ENCODE results near the gene ALOX15B. TPM values are rescaled to one million over a fixed set of nuclear protein-coding genes. Genes with fewer than 3 reads are reported as not detected.
"Not testable (repeated sequence)": the region's sequence is repeated elsewhere in the genome, so short reads cannot be mapped to it uniquely, and the experiment has no call there.

The ALOX15B gene
- polyA plus RNA-seq, 1 donor from 2014 or later, result not detected

DNA sequence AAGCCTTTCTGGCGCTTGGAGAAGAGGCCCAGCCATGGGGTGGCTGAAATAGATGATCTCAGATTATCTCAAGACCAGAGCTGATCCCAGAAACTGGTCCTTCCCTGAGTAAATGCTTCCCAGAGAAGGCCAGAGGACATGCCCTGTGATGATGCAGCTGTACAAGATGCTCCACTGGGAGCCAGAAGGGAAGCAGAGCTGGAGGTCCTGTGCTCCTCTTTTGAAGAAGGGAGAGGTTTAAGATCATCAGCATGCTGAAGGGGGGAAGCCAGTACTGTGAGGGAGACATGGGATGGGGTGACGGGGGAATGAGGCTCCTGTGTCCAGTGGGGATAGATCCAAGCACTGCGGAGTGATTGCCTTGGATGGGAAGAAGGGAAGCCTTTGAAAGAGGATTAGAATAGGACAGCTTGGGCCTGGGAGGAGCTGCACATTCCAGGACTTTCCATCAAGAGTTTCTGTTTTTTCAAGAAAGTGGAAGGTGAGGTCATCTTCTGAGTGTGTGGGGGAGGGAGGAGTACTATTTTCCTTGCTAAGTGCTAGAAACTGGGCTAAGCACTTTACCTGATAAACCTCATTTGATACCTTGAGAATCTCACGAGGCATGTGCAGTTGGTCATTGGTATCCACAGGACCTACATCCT is 16.4 kb upstream of the ALOX15B start:
- H3K27ac ChIP-seq (ENCODE audit: low read length), result no peak overlapping the region
- H2AFZ ChIP-seq (ENCODE audit: low read depth, low read length), result no peak overlapping the region
- H3K4me2 ChIP-seq (ENCODE audit: low read length), result no peak overlapping the region
- no peak overlapping the region for H3K4me3 ChIP-seq (ENCODE audit: low read length)
- H3K9ac ChIP-seq (ENCODE audit: low read length), result no peak overlapping the region
- no peaks in the 10 kb centered on the region for H4K20me1 ChIP-seq (ENCODE audit: insufficient read depth)
- no peaks in the 10 kb centered on the region for H3F3A ChIP-seq (ENCODE audit: insufficient read depth, low read length, poor library complexity, severe bottlenecking)
- H3K9me3 ChIP-seq (ENCODE audit: low read length), result no peaks in the 10 kb centered on the region
- no peaks in the 10 kb centered on the region for H3K9me2 ChIP-seq (ENCODE audit: insufficient read depth, low read length)
- TF ChIP-seq EP300 (conservative IDR thresholded peaks at IDR 0.05; ENCODE audit: poor library complexity, severe bottlenecking), result no peak
- H3K79me2 ChIP-seq (replicated peaks; ENCODE audit: insufficient read depth, low read length), result no peaks in the 10 kb centered on the region
- no peaks in the 10 kb centered on the region for H3K27me3 ChIP-seq (ENCODE audit: insufficient read depth, low read depth, low read length)
- no peaks in the 10 kb centered on the region for H3K36me3 ChIP-seq (ENCODE audit: insufficient read depth, low read length)

DNA sequence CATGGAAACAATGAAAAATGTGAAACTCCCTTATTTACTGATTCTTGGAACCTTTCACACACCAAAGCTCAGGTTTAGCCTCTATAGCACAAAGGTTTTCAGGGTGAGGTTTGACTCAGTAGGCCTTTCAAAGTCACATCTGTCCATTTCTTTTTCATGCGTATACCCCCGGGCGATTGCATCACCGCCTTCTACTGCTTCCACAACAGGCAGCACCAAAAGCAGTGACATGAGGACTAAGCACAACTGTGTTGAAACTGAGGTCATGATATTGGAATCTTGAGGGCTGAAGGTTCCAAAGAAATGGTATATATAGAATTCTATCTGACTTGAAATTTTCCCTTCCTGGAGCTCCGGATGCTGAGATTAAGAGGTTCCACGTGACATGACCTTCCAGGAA is 14.7 kb upstream of the ALOX15B start:
- not testable (repeated sequence) for H3K27me3 ChIP-seq (ENCODE audit: insufficient read depth, low read depth, low read length); H3K9me3 ChIP-seq (ENCODE audit: low read length); H3K79me2 ChIP-seq (replicated peaks; ENCODE audit: insufficient read depth, low read length); H3F3A ChIP-seq (ENCODE audit: insufficient read depth, low read length, poor library complexity, severe bottlenecking); H4K20me1 ChIP-seq (ENCODE audit: insufficient read depth); H3K36me3 ChIP-seq (ENCODE audit: insufficient read depth, low read length); H3K4me3 ChIP-seq (ENCODE audit: low read length); H3K9me2 ChIP-seq (ENCODE audit: insufficient read depth, low read length); H3K27ac ChIP-seq (ENCODE audit: low read length); H3K4me2 ChIP-seq (ENCODE audit: low read length); H2AFZ ChIP-seq (ENCODE audit: low read depth, low read length); H3K9ac ChIP-seq (ENCODE audit: low read length)

DNA sequence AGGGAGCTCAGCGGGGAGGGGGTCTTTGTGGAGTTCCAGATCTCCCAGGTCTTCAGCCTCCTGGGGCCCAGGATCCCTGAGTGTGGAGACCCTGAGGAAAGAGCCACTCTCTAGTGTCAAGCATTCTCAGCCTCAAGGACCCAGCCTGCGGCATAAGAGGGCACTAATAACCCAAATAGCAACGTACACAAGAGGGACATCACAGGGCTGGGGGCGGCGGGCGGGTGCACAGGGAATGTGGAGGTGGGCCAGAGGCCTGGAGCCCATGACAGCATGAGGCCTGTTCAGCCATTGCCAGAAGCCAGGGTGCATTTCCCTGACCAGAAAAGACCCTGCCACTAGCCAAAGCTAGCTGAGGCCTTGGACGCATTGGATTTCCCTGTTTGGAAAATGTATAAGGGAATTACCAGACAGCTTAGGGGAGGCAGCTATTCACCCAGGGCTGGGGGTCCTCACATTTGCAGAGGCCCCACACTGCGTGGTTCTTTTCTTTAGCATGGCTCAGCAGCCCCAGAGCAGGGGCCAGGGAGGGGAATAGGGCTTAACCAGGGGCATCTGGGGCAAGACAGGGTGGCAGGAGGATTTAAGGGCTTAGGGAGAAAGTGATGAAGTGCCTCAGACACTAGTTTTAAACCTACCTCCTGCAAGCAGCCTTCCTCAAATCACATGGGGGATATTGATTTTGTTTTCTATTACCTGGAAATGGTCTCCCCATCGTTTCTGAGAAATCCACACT is 13.5 kb upstream of the ALOX15B start:
- Histone ChIP-seq H4K20me1 (ENCODE audit: insufficient read depth) (no peaks in the 10 kb centered on the region), H3K4me2 (ENCODE audit: low read length) (no peak overlapping the region), H3K9ac (ENCODE audit: low read length) (no peak overlapping the region), H3K36me3 (ENCODE audit: insufficient read depth, low read length) (no peaks in the 10 kb centered on the region), H3K27me3 (ENCODE audit: insufficient read depth, low read depth, low read length) (no peaks in the 10 kb centered on the region), H3F3A (ENCODE audit: insufficient read depth, low read length, poor library complexity, severe bottlenecking) (no peaks in the 10 kb centered on the region), H3K27ac (ENCODE audit: low read length) (no peak overlapping the region), H3K9me3 (ENCODE audit: low read length) (no peaks in the 10 kb centered on the region), H3K79me2 (replicated peaks; ENCODE audit: insufficient read depth, low read length) (no peaks in the 10 kb centered on the region), H3K9me2 (ENCODE audit: insufficient read depth, low read length) (no peaks in the 10 kb centered on the region), H3K4me3 (ENCODE audit: low read length) (no peak overlapping the region), H2AFZ (ENCODE audit: low read depth, low read length) (no peak overlapping the region)
- TF ChIP-seq, protein P1, sequence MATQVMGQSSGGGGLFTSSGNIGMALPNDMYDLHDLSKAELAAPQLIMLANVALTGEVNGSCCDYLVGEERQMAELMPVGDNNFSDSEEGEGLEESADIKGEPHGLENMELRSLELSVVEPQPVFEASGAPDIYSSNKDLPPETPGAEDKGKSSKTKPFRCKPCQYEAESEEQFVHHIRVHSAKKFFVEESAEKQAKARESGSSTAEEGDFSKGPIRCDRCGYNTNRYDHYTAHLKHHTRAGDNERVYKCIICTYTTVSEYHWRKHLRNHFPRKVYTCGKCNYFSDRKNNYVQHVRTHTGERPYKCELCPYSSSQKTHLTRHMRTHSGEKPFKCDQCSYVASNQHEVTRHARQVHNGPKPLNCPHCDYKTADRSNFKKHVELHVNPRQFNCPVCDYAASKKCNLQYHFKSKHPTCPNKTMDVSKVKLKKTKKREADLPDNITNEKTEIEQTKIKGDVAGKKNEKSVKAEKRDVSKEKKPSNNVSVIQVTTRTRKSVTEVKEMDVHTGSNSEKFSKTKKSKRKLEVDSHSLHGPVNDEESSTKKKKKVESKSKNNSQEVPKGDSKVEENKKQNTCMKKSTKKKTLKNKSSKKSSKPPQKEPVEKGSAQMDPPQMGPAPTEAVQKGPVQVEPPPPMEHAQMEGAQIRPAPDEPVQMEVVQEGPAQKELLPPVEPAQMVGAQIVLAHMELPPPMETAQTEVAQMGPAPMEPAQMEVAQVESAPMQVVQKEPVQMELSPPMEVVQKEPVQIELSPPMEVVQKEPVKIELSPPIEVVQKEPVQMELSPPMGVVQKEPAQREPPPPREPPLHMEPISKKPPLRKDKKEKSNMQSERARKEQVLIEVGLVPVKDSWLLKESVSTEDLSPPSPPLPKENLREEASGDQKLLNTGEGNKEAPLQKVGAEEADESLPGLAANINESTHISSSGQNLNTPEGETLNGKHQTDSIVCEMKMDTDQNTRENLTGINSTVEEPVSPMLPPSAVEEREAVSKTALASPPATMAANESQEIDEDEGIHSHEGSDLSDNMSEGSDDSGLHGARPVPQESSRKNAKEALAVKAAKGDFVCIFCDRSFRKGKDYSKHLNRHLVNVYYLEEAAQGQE (IDR thresholded peaks at IDR 0.05; ENCODE audit: borderline replicate concordance), result no peak
- no peak for TF ChIP-seq TAF1 (IDR thresholded peaks at IDR 0.05; ENCODE audit: low read depth)
- no peak for TF ChIP-seq RAD21 (conservative IDR thresholded peaks at IDR 0.05)
- no peak for TF ChIP-seq SMC3 (conservative IDR thresholded peaks at IDR 0.05; ENCODE audit: poor library complexity)
- TF ChIP-seq MXI1 (conservative IDR thresholded peaks at IDR 0.05; ENCODE audit: poor library complexity, severe bottlenecking), result no peak
- TF ChIP-seq, protein P2, sequence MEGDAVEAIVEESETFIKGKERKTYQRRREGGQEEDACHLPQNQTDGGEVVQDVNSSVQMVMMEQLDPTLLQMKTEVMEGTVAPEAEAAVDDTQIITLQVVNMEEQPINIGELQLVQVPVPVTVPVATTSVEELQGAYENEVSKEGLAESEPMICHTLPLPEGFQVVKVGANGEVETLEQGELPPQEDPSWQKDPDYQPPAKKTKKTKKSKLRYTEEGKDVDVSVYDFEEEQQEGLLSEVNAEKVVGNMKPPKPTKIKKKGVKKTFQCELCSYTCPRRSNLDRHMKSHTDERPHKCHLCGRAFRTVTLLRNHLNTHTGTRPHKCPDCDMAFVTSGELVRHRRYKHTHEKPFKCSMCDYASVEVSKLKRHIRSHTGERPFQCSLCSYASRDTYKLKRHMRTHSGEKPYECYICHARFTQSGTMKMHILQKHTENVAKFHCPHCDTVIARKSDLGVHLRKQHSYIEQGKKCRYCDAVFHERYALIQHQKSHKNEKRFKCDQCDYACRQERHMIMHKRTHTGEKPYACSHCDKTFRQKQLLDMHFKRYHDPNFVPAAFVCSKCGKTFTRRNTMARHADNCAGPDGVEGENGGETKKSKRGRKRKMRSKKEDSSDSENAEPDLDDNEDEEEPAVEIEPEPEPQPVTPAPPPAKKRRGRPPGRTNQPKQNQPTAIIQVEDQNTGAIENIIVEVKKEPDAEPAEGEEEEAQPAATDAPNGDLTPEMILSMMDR (IDR thresholded peaks at IDR 0.05; ENCODE audit: poor library complexity, severe bottlenecking), result no peak
- TF ChIP-seq EZH2 (IDR thresholded peaks at IDR 0.05; ENCODE audit: borderline replicate concordance, insufficient read depth, low read length, poor library complexity, severe bottlenecking), result no peak
- TF ChIP-seq POLR2AphosphoS5 (IDR thresholded peaks at IDR 0.05), result no peak
- no peak for TF ChIP-seq EP300 (conservative IDR thresholded peaks at IDR 0.05; ENCODE audit: poor library complexity, severe bottlenecking)

Measured in neural cell (in vitro differentiated cells).